Nephron (organoid): ENCODE data around the gene RPS6KC1.
"Not testable (repeated sequence)": the region's sequence is repeated elsewhere in the genome, so short reads cannot be mapped to it uniquely, and the experiment has no call there.

Experiments used
- H3K27ac Mint-ChIP-seq, 3 experiments: 2 replicates each; pipeline ENCODE4 v1.8.0; 2020; ENCODE audit warnings: mixed read lengths in 3 of 3, mild to moderate bottlenecking in 2 of 3, moderate library complexity in 1 of 3
- H3K27me3 Mint-ChIP-seq: 2 replicates; pipeline ENCODE4 v1.8.0; 2021; ENCODE audit warnings: low read depth, mild to moderate bottlenecking, moderate library complexity, mixed read lengths
- H3K36me3 Mint-ChIP-seq: 2 replicates; pipeline ENCODE4 v1.8.0; 2020; ENCODE audit warnings: low read depth, mixed read lengths
- H3K4me1 Mint-ChIP-seq: 2 replicates; pipeline ENCODE4 v1.8.0; 2020; ENCODE audit warnings: mixed read lengths
- H3K4me3 Mint-ChIP-seq, 3 experiments: 2 replicates each; pipeline ENCODE4 v1.8.0; 2020; ENCODE audit warnings: mild to moderate bottlenecking in 3 of 3, mixed read lengths in 3 of 3, moderate library complexity in 2 of 3
- H3K9me3 Mint-ChIP-seq: 2 replicates; pipeline ENCODE4 v1.8.0; 2020; ENCODE audit warnings: mixed read lengths
- CTCF ChIP-seq, 3 experiments: fragments of 200-600 bp; sonication (generic); IDR thresholded peaks; one replicate each; pipeline ENCODE4 v1.5.0; 2021; ENCODE audit warnings: antibody characterized with exemption in 3 of 3; ENCODE audit not compliant: unreplicated experiment in 3 of 3

The RPS6KC1 gene

DNA sequence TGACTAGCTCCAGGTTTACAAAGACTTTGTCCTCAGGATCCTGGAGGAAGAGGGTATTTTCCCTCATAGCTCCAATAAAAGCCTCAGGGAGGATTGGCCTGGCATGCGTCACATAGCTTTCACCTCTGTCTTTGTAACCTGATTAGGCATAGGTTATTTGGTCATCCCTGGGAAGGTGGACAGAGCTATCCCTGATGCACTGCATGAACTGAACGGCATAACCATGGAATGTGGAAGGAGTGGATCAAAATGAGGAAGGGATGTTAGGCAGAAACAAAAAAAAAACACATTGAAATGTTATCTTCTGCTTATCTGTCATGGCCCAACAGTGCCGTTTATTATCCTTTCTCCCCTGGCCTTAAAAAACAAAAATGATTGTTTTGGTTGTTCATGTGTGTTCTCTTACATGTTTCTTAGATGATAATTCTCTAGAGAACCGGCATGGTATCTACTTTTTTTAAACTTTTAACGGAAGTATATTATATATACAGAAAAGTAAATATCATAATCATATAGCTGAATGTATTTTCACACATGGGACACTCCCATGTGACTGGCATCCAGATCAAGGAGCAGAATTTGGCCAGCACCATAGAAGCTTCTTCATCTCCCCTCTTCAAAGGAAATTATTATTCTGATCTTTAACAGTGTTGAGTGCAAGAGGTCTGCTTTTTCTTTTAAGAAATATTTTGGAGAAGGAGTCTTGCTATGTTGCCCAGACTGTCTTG, 85.3 kb downstream of the RPS6KC1 start:
- Mint-ChIP-seq H3K27ac (no peak overlapping the region), H3K27me3 (no peaks in the 10 kb centered on the region), H3K4me1 (no peaks in the 10 kb centered on the region), H3K9me3 (peaks cover 18% of the 10 kb centered on the region), H3K4me3 (no peak overlapping the region), H3K36me3 (peaks cover 40% of the 10 kb centered on the region)
- TF ChIP-seq CTCF (IDR thresholded peaks at IDR 0.05; ENCODE audit: unreplicated experiment in 3 of 3), result no peak

DNA sequence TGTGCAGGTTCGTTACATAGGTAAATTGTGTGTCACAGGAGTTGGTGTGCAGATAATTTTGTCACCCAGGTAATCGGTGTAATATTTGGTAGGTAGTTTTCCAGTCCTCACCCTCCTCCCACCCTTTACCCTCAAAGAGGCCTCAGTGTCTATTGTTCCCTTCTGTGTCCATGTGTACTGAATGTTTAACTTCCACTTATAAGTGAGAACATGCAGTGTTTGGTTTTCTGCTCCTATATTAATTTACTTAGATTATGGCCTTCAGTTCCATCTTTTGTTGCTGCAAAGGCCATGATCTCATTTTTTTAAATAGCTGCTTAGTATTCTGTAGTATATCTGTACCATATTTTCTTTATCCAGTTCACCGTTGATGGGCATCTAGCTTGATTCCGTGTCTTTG, 87.3 kb downstream of the RPS6KC1 start:
- peaks cover 53% of the 10 kb centered on the region for H3K36me3 Mint-ChIP-seq

DNA sequence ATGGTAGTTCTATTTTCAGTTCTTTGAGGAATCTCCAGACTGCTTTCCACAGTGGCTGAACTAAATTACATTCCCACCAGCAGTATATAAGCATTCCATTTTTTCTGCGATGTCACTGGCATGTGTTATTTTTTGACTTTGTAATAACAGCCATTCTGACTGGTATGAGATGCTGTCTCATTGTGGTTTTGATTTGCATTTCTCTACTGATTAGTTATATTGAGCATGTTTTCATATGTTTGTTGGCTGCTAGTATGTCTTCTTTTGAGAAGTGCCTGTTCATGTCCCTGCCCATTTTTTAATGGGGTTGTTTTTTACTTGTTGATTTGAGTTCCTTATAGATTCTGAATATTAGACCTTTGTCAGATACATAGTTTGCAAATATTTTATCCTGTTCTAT, 87.9 kb downstream of the RPS6KC1 start:
- Mint-ChIP-seq H3K27me3 (no peaks in the 10 kb centered on the region), H3K27ac (no peak overlapping the region), H3K4me1 (no peaks in the 10 kb centered on the region), H3K9me3 (peaks cover 22% of the 10 kb centered on the region), H3K36me3 (peaks cover 55% of the 10 kb centered on the region), H3K4me3 (no peak overlapping the region)
- TF ChIP-seq CTCF (IDR thresholded peaks at IDR 0.05; ENCODE audit: unreplicated experiment in 3 of 3), result no peak

More for the DNA sequence above, 87.3 kb downstream of the RPS6KC1 start:
- Mint-ChIP-seq H3K27me3 (no peaks in the 10 kb centered on the region), H3K27ac (no peak overlapping the region), H3K9me3 (peaks cover 22% of the 10 kb centered on the region), H3K4me3 (no peak overlapping the region), H3K4me1 (no peaks in the 10 kb centered on the region)
- TF ChIP-seq CTCF (IDR thresholded peaks at IDR 0.05; ENCODE audit: unreplicated experiment in 3 of 3), result no peak

GRCh38 chr1:213148905-213149304, 97.9 kb downstream of the RPS6KC1 start:
- TF ChIP-seq CTCF (IDR thresholded peaks at IDR 0.05; ENCODE audit: unreplicated experiment in 3 of 3), result no peak
- Mint-ChIP-seq H3K9me3 (peaks cover 49% of the 10 kb centered on the region), H3K27me3 (no peaks in the 10 kb centered on the region), H3K4me3 (no peak overlapping the region), H3K4me1 (no peaks in the 10 kb centered on the region), H3K36me3 (peaks cover 64% of the 10 kb centered on the region), H3K27ac (no peak overlapping the region)

GRCh38 chr1:213150090-213150489, 99.0 kb downstream of the RPS6KC1 start:
- not testable (repeated sequence) for H3K4me3 Mint-ChIP-seq, H3K27ac Mint-ChIP-seq, H3K27me3 Mint-ChIP-seq, H3K4me1 Mint-ChIP-seq
- H3K9me3 Mint-ChIP-seq, result peaks cover 57% of the 10 kb centered on the region
- peaks cover 66% of the 10 kb centered on the region for H3K36me3 Mint-ChIP-seq

DNA sequence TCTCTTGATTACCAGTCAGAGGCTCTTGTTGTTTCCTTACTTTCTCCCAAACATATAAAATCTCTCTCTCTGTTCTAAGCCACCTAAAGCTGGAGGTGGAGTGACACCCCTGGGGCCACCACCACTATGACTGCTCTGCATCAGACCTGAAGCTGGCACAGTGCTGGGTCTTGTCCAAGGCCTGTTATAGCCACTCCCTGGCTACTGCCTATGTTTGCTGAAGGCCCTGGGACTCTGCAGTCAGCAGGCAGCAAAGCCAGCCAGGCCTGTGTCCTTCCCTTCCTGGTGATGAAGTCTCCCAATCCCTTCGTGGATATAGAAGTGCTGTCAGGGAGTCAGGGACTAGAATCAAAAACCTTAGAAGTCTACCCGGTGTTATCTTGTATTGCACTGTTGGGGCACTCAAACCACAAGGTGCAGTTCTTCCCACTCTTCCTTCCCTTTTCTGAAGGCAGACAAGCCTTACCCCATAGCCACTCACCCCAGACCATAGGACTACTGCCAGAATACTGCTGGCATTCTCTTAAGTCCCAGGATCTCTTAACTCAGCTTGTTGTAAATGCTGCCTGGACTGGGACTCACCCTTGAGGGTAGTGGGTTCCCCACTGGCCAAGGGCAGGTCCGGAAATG, 103.1 kb downstream of the RPS6KC1 start:
- no peak for TF ChIP-seq CTCF (IDR thresholded peaks at IDR 0.05; ENCODE audit: unreplicated experiment in 3 of 3)
- H3K27ac Mint-ChIP-seq, result no peak overlapping the region
- no peak overlapping the region for H3K4me3 Mint-ChIP-seq
- peaks cover 57% of the 10 kb centered on the region for H3K36me3 Mint-ChIP-seq
- no peaks in the 10 kb centered on the region for H3K4me1 Mint-ChIP-seq
- no peaks in the 10 kb centered on the region for H3K27me3 Mint-ChIP-seq
- H3K9me3 Mint-ChIP-seq, result peaks cover 37% of the 10 kb centered on the region
